SK-N-SH treated with all-trans-retinoic acid at 6 μM for 48 hours (cell line): ENCODE measurements around the gene KRT4.

Experiments
- CSDC2 ChIP-seq: fragments of 250-450 bp; sonication (Bioruptor Pico); IDR thresholded peaks from 2 replicates; pipeline ENCODE4 v1.5.0; 2020; ENCODE audit warnings: mild to moderate bottlenecking, moderate library complexity
- CSRNP3 ChIP-seq: fragments of 250-450 bp; sonication (Bioruptor Pico); IDR thresholded peaks from 2 replicates; pipeline ENCODE4 v1.5.1; 2021; ENCODE audit warnings: mild to moderate bottlenecking, moderate library complexity
- ISL1 ChIP-seq: fragments of 250-450 bp; sonication (Bioruptor Pico); IDR thresholded peaks from 2 replicates; pipeline ENCODE4 v2.1.2; 2022; ENCODE audit warnings: mild to moderate bottlenecking, moderate library complexity
- OSR1 ChIP-seq: fragments of 250-450 bp; sonication (Bioruptor Pico); IDR thresholded peaks from 2 replicates; pipeline ENCODE4 v1.8.0; 2022; ENCODE audit warnings: moderate library complexity, mild to moderate bottlenecking, inconsistent platforms
- PATZ1 ChIP-seq: fragments of 250-450 bp; sonication (Bioruptor Pico); IDR thresholded peaks from 2 replicates; pipeline ENCODE4 v1.8.0; 2020; ENCODE audit warnings: mild to moderate bottlenecking, moderate library complexity, borderline replicate concordance
- TSHZ2 ChIP-seq: fragments of 250-450 bp; sonication (Bioruptor Pico); IDR thresholded peaks from 2 replicates; pipeline ENCODE4 v1.5.0; 2020; ENCODE audit warnings: mild to moderate bottlenecking, moderate library complexity
- ZFP30 ChIP-seq: fragments of 450-650 bp; formaldehyde crosslinking; IDR thresholded peaks from 2 replicates; pipeline ENCODE4 v1.5.0; 2022; ENCODE audit warnings: mild to moderate bottlenecking, moderate library complexity
- ZNF565 ChIP-seq: fragments of 450-650 bp; formaldehyde crosslinking; conservative IDR thresholded peaks from 2 replicates; pipeline ENCODE4 v1.5.0; 2020; ENCODE audit warnings: low read depth, mild to moderate bottlenecking, moderate library complexity
- ZNF70 ChIP-seq: fragments of 450-650 bp; formaldehyde crosslinking; IDR thresholded peaks from 2 replicates; pipeline ENCODE4 v1.5.0; 2020; ENCODE audit warnings: mild to moderate bottlenecking, moderate library complexity
- TF ChIP-seq, protein P1 (sequence below): fragments of 250-450 bp; sonication (Bioruptor Pico); IDR thresholded peaks from 2 replicates; pipeline ENCODE4 v1.8.0; 2021; ENCODE audit warnings: low read depth, mild to moderate bottlenecking, moderate library complexity, borderline replicate concordance

GRCh38 chr12:52839436-52840105 is 25.7 kb upstream of the KRT4 start:
- TF ChIP-seq ISL1 (CRISPR knock-in tag) (no peak), OSR1 (CRISPR knock-in tag) (no peak), CSDC2 (CRISPR knock-in tag) (no peak), ZNF565 (CRISPR knock-in tag) (no peak), ZNF70 (CRISPR knock-in tag) (no peak), ZFP30 (CRISPR knock-in tag) (no peak), PATZ1 (CRISPR knock-in tag) (no peak), CSRNP3 (no peak), TSHZ2 (no peak)
- TF ChIP-seq, protein P1, sequence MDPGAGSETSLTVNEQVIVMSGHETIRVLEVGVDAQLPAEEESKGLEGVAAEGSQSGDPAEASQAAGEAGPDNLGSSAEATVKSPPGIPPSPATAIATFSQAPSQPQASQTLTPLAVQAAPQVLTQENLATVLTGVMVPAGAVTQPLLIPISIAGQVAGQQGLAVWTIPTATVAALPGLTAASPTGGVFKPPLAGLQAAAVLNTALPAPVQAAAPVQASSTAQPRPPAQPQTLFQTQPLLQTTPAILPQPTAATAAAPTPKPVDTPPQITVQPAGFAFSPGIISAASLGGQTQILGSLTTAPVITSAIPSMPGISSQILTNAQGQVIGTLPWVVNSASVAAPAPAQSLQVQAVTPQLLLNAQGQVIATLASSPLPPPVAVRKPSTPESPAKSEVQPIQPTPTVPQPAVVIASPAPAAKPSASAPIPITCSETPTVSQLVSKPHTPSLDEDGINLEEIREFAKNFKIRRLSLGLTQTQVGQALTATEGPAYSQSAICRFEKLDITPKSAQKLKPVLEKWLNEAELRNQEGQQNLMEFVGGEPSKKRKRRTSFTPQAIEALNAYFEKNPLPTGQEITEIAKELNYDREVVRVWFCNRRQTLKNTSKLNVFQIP (CRISPR knock-in tag), result no peak
